Ovary (tissue), 9 donors: Measurements from ENCODE around the gene ZDHHC6. TPM values are rescaled to one million over a fixed set of nuclear protein-coding genes. Genes with fewer than 3 reads are reported as not detected.

Source experiments
- DNase-seq, 5 donors: peaks; one replicate each; pipeline ENCODE4 v3.0.0-alpha.2; 2019 to 2020
- H3K27ac ChIP-seq, 2 donors: fragments of 200-600 bp; one replicate each; pipeline versions ENCODE4 v1.5.1 to v1.8.0; 2019 to 2022
- H3K27me3 ChIP-seq: fragments of 200-600 bp; one replicate; pipeline ENCODE4 v1.8.0; 2022
- H3K36me3 ChIP-seq: fragments of 200-600 bp; sonication (generic); one replicate; pipeline ENCODE4 v1.5.1; 2019
- H3K4me1 ChIP-seq: one replicate; pipeline ENCODE4 v1.8.1; 2013; ENCODE audit warnings: mild to moderate bottlenecking, moderate library complexity; ENCODE audit not compliant: insufficient read depth
- H3K4me3 ChIP-seq: fragments of 200-600 bp; sonication (generic); one replicate; pipeline ENCODE4 v1.5.1; 2017
- H3K9me3 ChIP-seq, 2 donors: fragments of 200-600 bp in 1 of 2; sonication (generic) in 1 of 2; one replicate each; pipeline versions ENCODE4 v1.5.1 to v1.8.1; 2013 to 2019; ENCODE audit warnings: mild to moderate bottlenecking in 1 of 2, moderate library complexity in 1 of 2
- CTCF ChIP-seq, 3 donors: fragments of 450-650 bp in 2 of 3; fragments of 200-600 bp in 1 of 3; IDR thresholded peaks; one replicate each; pipeline versions ENCODE4 v1.5.1 to v1.8.0; 2016 to 2022; ENCODE audit warnings: antibody characterized with exemption in 3 of 3, mild to moderate bottlenecking in 1 of 3
- EP300 ChIP-seq: sonication (generic); formaldehyde crosslinking; IDR thresholded peaks from one replicate; pipeline ENCODE4 v1.6.1; 2017; ENCODE audit warnings: antibody characterized with exemption
- POLR2A ChIP-seq: fragments of 450-650 bp; IDR thresholded peaks from one replicate; pipeline ENCODE4 v1.6.1; 2017; ENCODE audit warnings: antibody characterized with exemption, mild to moderate bottlenecking, moderate library complexity
- WGBS, 3 donors: extraction: QIAGEN DNeasy Blood & Tissue Kit in 1 of 3; methylation state at CpG; one replicate each; pipeline versions ENCODE4 v1.1.5 to v1.1.7; 2013 to 2017; 5-methylcytosine and 5-hydroxymethylcytosine counted together
- intact Hi-C, 4 donors: fragments of 100-400 bp; cut with DNase I; formaldehyde crosslinking; loops; one replicate each; pipeline versions ENCODE4 v1.11.0 to v1.15.1; 2022 to 2023
- polyA plus RNA-seq, 2 donors: library from polyadenylated mRNA; stranded (reverse); fragments of 200-250 nt in 1 of 2; fragments of 350-450 nt in 1 of 2; fragmentation: Illumina TruSeq in 1 of 2; extraction: RNeasy Lipid Tissue Mini Kit (QIAGEN cat#74804) in 1 of 2; gene quantifications; one replicate each; pipeline ENCODE4 v1.2.3, GENCODE V29; 2013 to 2014
- total RNA-seq, 7 donors: library from RNA; depleted of rRNA in 2 of 7; stranded (reverse); fragments of >200 nt in 2 of 7; fragmentation: NEBNext Ultra II Directional in 3 of 7; extraction: Animal tissue kit (Norgen Biotek cat#: 25700) in 3 of 7; gene quantifications; one replicate each; pipeline versions ENCODE4 v1.1.0 to v1.2.4, GENCODE V29; 2016 to 2023
- donor health status: DM: no; HTN: no; CAD: no; lungs with moderate emphysema.
- donor health status: DM: no; HTN: no; CAD: no.
- donor health status: Bipolar disorder and iron deficiency.
- donor health status: DM: yes; HTN: yes; CAD: no.
- donor health status: DM: no; HTN: no; CAD: no.
- donor health status: DM: yes; HTN: yes; CAD: no.

Gene ZDHHC6
- total and polyA plus RNA-seq, 9 donors: 14.8 to 44.7 (median 28.8) TPM

- TF ChIP-seq POLR2A: no peak
- no peak for TF ChIP-seq CTCF (IDR thresholded peaks at IDR 0.05)
- no peak for TF ChIP-seq EP300
- DNase-seq: no peak
- Histone ChIP-seq H3K4me3 (no peak overlapping the region), H3K27ac (no peak overlapping the region), H3K36me3 (no peaks in the 10 kb centered on the region), H3K27me3 (no peaks in the 10 kb centered on the region), H3K4me1 (no peaks in the 10 kb centered on the region), H3K9me3 (no peaks in the 10 kb centered on the region)
- intact Hi-C loops: no loop called here
Measured at GRCh38 chr10:112487964-112488363, 41.2 kb upstream of the ZDHHC6 start.

DNA sequence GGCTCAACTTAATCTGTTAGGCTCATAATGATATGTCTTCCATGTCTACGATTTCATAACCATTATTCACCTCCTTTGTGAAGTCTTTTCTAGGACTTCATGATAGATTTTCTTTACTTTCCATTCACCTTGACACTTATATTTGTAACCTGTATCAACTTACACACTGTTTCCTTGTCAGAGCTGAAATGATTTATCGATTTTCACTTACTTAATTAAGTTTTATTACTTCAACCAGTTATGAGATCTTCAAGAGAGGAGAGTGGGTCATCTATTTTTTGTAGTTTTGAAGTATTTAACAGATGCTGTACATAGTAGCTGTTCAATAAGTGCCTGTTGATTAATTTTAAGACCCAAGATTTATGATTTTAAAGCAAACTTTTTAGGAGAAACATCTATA lies 37.7 kb upstream of the ZDHHC6 start:
- H3K36me3 ChIP-seq: no peaks in the 10 kb centered on the region
- H3K4me1 ChIP-seq: no peaks in the 10 kb centered on the region
- intact Hi-C loops: no loop called here
- H3K4me3 ChIP-seq: no peak overlapping the region
- H3K9me3 ChIP-seq: no peaks in the 10 kb centered on the region
- H3K27me3 ChIP-seq: no peaks in the 10 kb centered on the region
- H3K27ac ChIP-seq: no peak overlapping the region
- TF ChIP-seq POLR2A (no peak), CTCF (IDR thresholded peaks at IDR 0.05) (no peak), EP300 (no peak)
- no peak for DNase-seq
- 89 to 93% (median 93%) methylated on average over 2 of the region's 2 CpGs for WGBS, 3 donors

- TF ChIP-seq EP300 (no peak), CTCF (IDR thresholded peaks at IDR 0.05) (no peak), POLR2A (no peak)
- Histone ChIP-seq H3K27me3 (no peaks in the 10 kb centered on the region), H3K36me3 (no peaks in the 10 kb centered on the region), H3K9me3 (no peaks in the 10 kb centered on the region), H3K27ac (no peak overlapping the region), H3K4me1 (no peaks in the 10 kb centered on the region), H3K4me3 (no peak overlapping the region)
- 58 to 63% (median 59%) methylated on average over 3 of the region's 3 CpGs for WGBS, 3 donors
- DNase-seq: no peak
- intact Hi-C loops: no loop called here
Measured at GRCh38 chr10:112481602-112482001, 34.9 kb upstream of the ZDHHC6 start.

DNA sequence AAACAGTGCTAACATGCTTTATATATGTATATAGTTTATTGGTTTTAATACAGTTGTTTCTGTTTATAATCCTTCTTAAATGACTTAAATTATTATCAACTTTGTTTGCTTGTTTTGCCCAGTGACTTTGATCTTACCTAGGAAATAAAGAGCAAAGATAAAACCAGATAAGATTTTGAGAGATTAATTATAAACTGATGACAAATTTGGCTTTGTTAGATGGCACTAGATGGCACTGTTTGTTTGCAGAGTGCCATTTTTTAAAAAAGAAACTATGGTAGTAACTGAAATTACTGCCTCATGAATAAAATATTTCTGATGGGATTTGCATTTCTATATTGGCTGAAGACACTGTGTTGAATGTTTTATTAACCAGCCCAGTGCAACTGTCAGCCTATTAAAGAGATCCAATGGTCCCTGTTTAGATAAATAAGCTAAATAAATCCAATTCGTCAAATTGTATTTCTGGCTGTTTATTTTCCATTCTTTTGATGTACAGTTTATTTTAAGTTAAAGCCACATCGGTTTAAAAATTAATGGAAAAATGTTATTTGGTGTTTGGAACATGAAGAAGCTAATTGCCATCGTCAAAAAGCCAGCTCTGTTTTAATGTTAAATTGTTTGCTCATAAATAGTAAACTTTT lies 29.0 kb upstream of the ZDHHC6 start:
- WGBS, 3 donors: 73 to 75% (median 74%) methylated on average over 3 of the region's 3 CpGs
- Histone ChIP-seq H3K4me3 (no peak overlapping the region), H3K9me3 (no peaks in the 10 kb centered on the region), H3K27me3 (no peaks in the 10 kb centered on the region), H3K4me1 (no peaks in the 10 kb centered on the region), H3K27ac (no peak overlapping the region), H3K36me3 (no peaks in the 10 kb centered on the region)
- no peak for DNase-seq
- no peak for TF ChIP-seq EP300
- no peak for TF ChIP-seq POLR2A
- no peak for TF ChIP-seq CTCF (IDR thresholded peaks at IDR 0.05)
- intact Hi-C loops: loop anchor here in 1 of 4 donors (10.0 kb wide), 1 partner anchor 909 kb away; no protein-coding TSS in a partner anchor
